SJCRH30 (cell line): ENCODE measurements around the gene CFD. TPM values are rescaled to one million over a fixed set of nuclear protein-coding genes. Genes with fewer than 3 reads are reported as not detected.

ENCODE experiments used
- DNase-seq, 2 experiments: peaks; one replicate each; pipeline ENCODE4 v3.0.0-alpha.2; 2015 to 2020
- H3K27ac ChIP-seq: fragments of 250-450 bp; sonication (Bioruptor Pico); 2 replicates; pipeline ENCODE4 v1.5.1; 2020; ENCODE audit warnings: mild to moderate bottlenecking, moderate library complexity
- H3K27me3 ChIP-seq: fragments of 250-450 bp; sonication (Bioruptor Pico); 2 replicates; pipeline ENCODE4 v1.5.1; 2020; ENCODE audit warnings: mild to moderate bottlenecking, moderate library complexity
- H3K36me3 ChIP-seq: fragments of 250-450 bp; sonication (Bioruptor Pico); 2 replicates; pipeline ENCODE4 v1.5.1; 2020; ENCODE audit warnings: mild to moderate bottlenecking, moderate library complexity
- H3K4me1 ChIP-seq: fragments of 250-450 bp; sonication (Bioruptor Pico); 2 replicates; pipeline ENCODE4 v1.5.1; 2020; ENCODE audit warnings: mild to moderate bottlenecking, moderate library complexity
- H3K4me3 ChIP-seq: fragments of 250-450 bp; sonication (Bioruptor Pico); 2 replicates; pipeline ENCODE4 v1.5.1; 2020; ENCODE audit warnings: mild to moderate bottlenecking, moderate library complexity
- H3K9me3 ChIP-seq: fragments of 250-450 bp; sonication (Bioruptor Pico); replicated peaks from 2 replicates; pipeline ENCODE4 v1.5.1; 2020; ENCODE audit warnings: mild to moderate bottlenecking, moderate library complexity
- total RNA-seq: library from RNA; depleted of rRNA; stranded (reverse); fragments of >200 nt; shearing (Covaris generic); gene quantifications from 2 replicates; pipeline ENCODE4 v1.2.3, GENCODE V29; 2014; rRNA removed

The CFD gene
- total RNA-seq, 1 experiment from 2014 or later: 0.08 TPM

GRCh38 chr19:903266-903797, 43.9 kb downstream of the CFD start:
- Histone ChIP-seq H3K27me3 (no peaks in the 10 kb centered on the region), H3K27ac (peak overlapping the region; percentile 83), H3K4me3 (peak overlapping the region; percentile 43), H3K4me1 (peaks cover 8% of the 10 kb centered on the region; the same call in 1 of the 2 replicates), H3K9me3 (no peaks in the 10 kb centered on the region), H3K36me3 (no peaks in the 10 kb centered on the region)
- DNase-seq: peak; percentile 90 to 91

- Histone ChIP-seq H3K36me3 (no peaks in the 10 kb centered on the region), H3K27ac (no peak overlapping the region), H3K4me1 (peaks cover 8% of the 10 kb centered on the region; the same call in 1 of the 2 replicates), H3K27me3 (no peaks in the 10 kb centered on the region), H3K4me3 (no peak overlapping the region), H3K9me3 (no peaks in the 10 kb centered on the region)
- DNase-seq: no peak
These were observed 45.1 kb downstream of the CFD start for GRCh38 chr19:904545-904944.

- no peak for DNase-seq
- H3K27me3 ChIP-seq: no peaks in the 10 kb centered on the region
- no peaks in the 10 kb centered on the region for H3K9me3 ChIP-seq
- peaks cover 8% of the 10 kb centered on the region; the same call in 1 of the 2 replicates for H3K4me1 ChIP-seq
- H3K27ac ChIP-seq: no peak overlapping the region
- H3K4me3 ChIP-seq: no peak overlapping the region
- H3K36me3 ChIP-seq: no peaks in the 10 kb centered on the region
These were observed 47.0 kb downstream of the CFD start for GRCh38 chr19:906480-906879.

- no peaks in the 10 kb centered on the region for H3K27me3 ChIP-seq
- DNase-seq: no peak
- no peaks in the 10 kb centered on the region for H3K9me3 ChIP-seq
- no peak overlapping the region for H3K27ac ChIP-seq
- H3K4me3 ChIP-seq: no peak overlapping the region
- H3K36me3 ChIP-seq: no peaks in the 10 kb centered on the region
- peaks cover 8% of the 10 kb centered on the region; the same call in 1 of the 2 replicates for H3K4me1 ChIP-seq
These were observed 47.9 kb downstream of the CFD start for GRCh38 chr19:907183-907853.

GRCh38 chr19:911197-912033, 52.0 kb downstream of the CFD start:
- peaks cover 4% of the 10 kb centered on the region; the same call in 1 of the 2 replicates for H3K27me3 ChIP-seq
- H3K4me1 ChIP-seq: no peaks in the 10 kb centered on the region
- no peak for DNase-seq
- H3K27ac ChIP-seq: no peak overlapping the region
- no peaks in the 10 kb centered on the region for H3K36me3 ChIP-seq
- H3K9me3 ChIP-seq: no peaks in the 10 kb centered on the region
- H3K4me3 ChIP-seq: no peak overlapping the region

- peak overlapping the region; percentile 66 for H3K4me3 ChIP-seq
- no peaks in the 10 kb centered on the region for H3K9me3 ChIP-seq
These were observed 53.0 kb downstream of the CFD start for GRCh38 chr19:912181-913079.

More at GRCh38 chr19:912181-913079, 53.0 kb downstream of the CFD start:
- peaks cover 10% of the 10 kb centered on the region; the same call in 1 of the 2 replicates for H3K27me3 ChIP-seq
- no peaks in the 10 kb centered on the region for H3K36me3 ChIP-seq
- H3K4me1 ChIP-seq: no peaks in the 10 kb centered on the region
- H3K27ac ChIP-seq: no peak overlapping the region
- DNase-seq: peak; percentile 42 to 56

Other genes with a start within 250 kb of the CFD start
- 27.0 and 29.6 TPM in 2 replicates for gene POLRMT, start 226.1 kb upstream of the CFD start, total RNA-seq
- gene FGF22, start 219.8 kb upstream of the CFD start, total RNA-seq: not detected in 2 replicates
- 37.6 and 38.8 TPM in 2 replicates for gene RNF126, start 196.4 kb upstream of the CFD start, total RNA-seq
- 6.5 and 8.0 TPM in 2 replicates for gene FSTL3, start 183.3 kb upstream of the CFD start, total RNA-seq
- not detected in 2 replicates for gene PRSS57, start 164.2 kb upstream of the CFD start, total RNA-seq
- gene PALM, start 150.7 kb upstream of the CFD start, total RNA-seq: 4.4 and 4.6 TPM in 2 replicates
- gene MISP, start 108.6 kb upstream of the CFD start, total RNA-seq: 0.18 and 0.41 TPM in 2 replicates
- gene PTBP1, start 62.2 kb upstream of the CFD start, total RNA-seq: 232 TPM in 2 replicates
- not detected in 2 replicates for gene PLPPR3, start 37.7 kb upstream of the CFD start, total RNA-seq
- gene AZU1, start 31.8 kb upstream of the CFD start, total RNA-seq: not detected in 2 replicates
- gene PRTN3, start 18.7 kb upstream of the CFD start, total RNA-seq: not detected in 2 replicates
- not detected in 2 replicates for gene ELANE, start 7.4 kb upstream of the CFD start, total RNA-seq
- 19.6 and 21.3 TPM in 2 replicates for gene MED16, start 33.5 kb downstream of the CFD start, total RNA-seq
- not detected in 2 replicates for gene RNU6-9, start 33.8 kb downstream of the CFD start, total RNA-seq
- gene R3HDM4, start 53.6 kb downstream of the CFD start, total RNA-seq: 18.3 and 19.8 TPM in 2 replicates
- 0.08 TPM in 1 of 2 replicates, not detected in the other for gene KISS1R, start 57.7 kb downstream of the CFD start, total RNA-seq
- 28.7 and 34.8 TPM in 2 replicates for gene ARID3A, start 66.4 kb downstream of the CFD start, total RNA-seq
- 47.5 and 58.9 TPM in 2 replicates for gene WDR18, start 124.7 kb downstream of the CFD start, total RNA-seq
- not detected in 2 replicates for gene GRIN3B, start 140.8 kb downstream of the CFD start, total RNA-seq
- gene TMEM259, start 161.5 kb downstream of the CFD start, total RNA-seq: 61.0 and 66.8 TPM in 2 replicates
- not detected in 2 replicates for gene RNU6-2, start 161.9 kb downstream of the CFD start, total RNA-seq
- gene CNN2, start 166.9 kb downstream of the CFD start, total RNA-seq: 87.2 and 91.4 TPM in 2 replicates
- gene ABCA7, start 180.4 kb downstream of the CFD start, total RNA-seq: 7.8 and 11.0 TPM in 2 replicates
- gene ARHGAP45, start 207.5 kb downstream of the CFD start, total RNA-seq: 2.9 TPM in 2 replicates
- gene POLR2E, start 235.7 kb downstream of the CFD start, total RNA-seq: 176 and 183 TPM in 2 replicates
- 232 and 290 TPM in 2 replicates for gene GPX4, start 244.3 kb downstream of the CFD start, total RNA-seq